HEK293 (cell line): ENCODE data around the gene TEAD3.

Experiments
- CTCF ChIA-PET: fragments of 350-600 bp; formaldehyde crosslinking; extraction: SDS; loops from one replicate; lab custom pipeline; 2021; ENCODE audit warnings: antibody characterized with exemption; lab: Yijun Ruan, JAX
- POLR2A ChIA-PET: fragments of 300-600 bp; formaldehyde crosslinking; extraction: SDS; loops from one replicate; lab custom pipeline; 2020; ENCODE audit warnings: antibody characterized with exemption, inconsistent platforms; lab: Yijun Ruan, JAX
- H3K27ac ChIP-seq: fragments of 200-500 bp; sonication (Bioruptor generic); 2 replicates; pipeline ENCODE4 v1.5.1; 2014; ENCODE audit warnings: low read depth, low read length, control low read depth, inconsistent platforms; ENCODE audit errors: extremely low read depth
- H3K36me3 ChIP-seq, 2 experiments: fragments of 200-500 bp in 1 of 2; sonication (Bioruptor generic) in 1 of 2; 1 replicate in 1 of 2; 2 replicates in 1 of 2; pipeline ENCODE4 v1.5.1; 2014 to 2017; ENCODE audit warnings: inconsistent platforms in 2 of 2, low read length in 2 of 2; ENCODE audit not compliant: control insufficient read depth in 2 of 2, insufficient read depth in 1 of 2
- H3K4me1 ChIP-seq: fragments of 200-500 bp; sonication (Bioruptor generic); 2 replicates; pipeline ENCODE4 v1.5.1; 2014; ENCODE audit warnings: mild to moderate bottlenecking, low read length, inconsistent platforms; ENCODE audit not compliant: control insufficient read depth, insufficient read depth
- H3K4me3 ChIP-seq: 2 replicates; pipeline ENCODE4 v1.5.1; 2011; ENCODE audit warnings: low read depth, mild to moderate bottlenecking, control low read depth, low read length, moderate library complexity
- H3K9me3 ChIP-seq: fragments of 200-500 bp; sonication (Bioruptor generic); 2 replicates; pipeline ENCODE4 v1.5.1; 2014; ENCODE audit warnings: low read depth, low read length, inconsistent platforms; ENCODE audit not compliant: control insufficient read depth, insufficient read depth
- BCL6B ChIP-seq: fragments of 450-650 bp; formaldehyde crosslinking; IDR thresholded peaks from 2 replicates; pipeline ENCODE4 v1.5.1; 2017; ENCODE audit warnings: missing biosample characterization, missing genetic modification characterization
- EGR2 ChIP-seq: fragments of 450-650 bp; formaldehyde crosslinking; IDR thresholded peaks from 2 replicates; pipeline ENCODE4 v1.5.1; 2016; ENCODE audit warnings: low read depth, missing biosample characterization, missing genetic modification characterization
- MYNN ChIP-seq: fragments of 450-650 bp; formaldehyde crosslinking; IDR thresholded peaks from 2 replicates; pipeline ENCODE4 v1.5.1; 2016; ENCODE audit warnings: missing biosample characterization, missing genetic modification characterization, borderline replicate concordance
- SALL2 ChIP-seq: fragments of 450-650 bp; formaldehyde crosslinking; IDR thresholded peaks from 2 replicates; pipeline ENCODE4 v1.5.0; 2017; ENCODE audit warnings: missing biosample characterization, mild to moderate bottlenecking, missing genetic modification characterization, borderline replicate concordance
- ZBTB44 ChIP-seq: fragments of 450-650 bp; IDR thresholded peaks from 2 replicates; pipeline ENCODE4 v1.5.1; 2018; ENCODE audit warnings: missing biosample characterization, mild to moderate bottlenecking, missing genetic modification characterization
- ZBTB8A ChIP-seq: fragments of 450-650 bp; formaldehyde crosslinking; IDR thresholded peaks from 2 replicates; pipeline ENCODE4 v1.5.1; 2016; ENCODE audit warnings: missing biosample characterization, missing genetic modification characterization
- ZFHX2 ChIP-seq: fragments of 450-650 bp; formaldehyde crosslinking; conservative IDR thresholded peaks from 2 replicates; pipeline ENCODE4 v1.5.1; 2016; ENCODE audit warnings: missing biosample characterization, missing genetic modification characterization
- ZNF10 ChIP-seq: fragments of 450-650 bp; formaldehyde crosslinking; IDR thresholded peaks from 2 replicates; pipeline ENCODE4 v1.5.1; 2017; ENCODE audit warnings: missing biosample characterization, missing genetic modification characterization
- ZNF19 ChIP-seq: fragments of 450-650 bp; formaldehyde crosslinking; IDR thresholded peaks from 2 replicates; pipeline ENCODE4; 2016; ENCODE audit warnings: missing biosample characterization, missing genetic modification characterization, low read depth
- ZNF23 ChIP-seq: fragments of 450-650 bp; formaldehyde crosslinking; IDR thresholded peaks from 2 replicates; pipeline ENCODE4 v1.5.1; 2016; ENCODE audit warnings: missing biosample characterization, missing genetic modification characterization, borderline replicate concordance
- ZNF324 ChIP-seq: fragments of 450-650 bp; formaldehyde crosslinking; IDR thresholded peaks from 2 replicates; pipeline ENCODE4 v1.5.1; 2016; ENCODE audit warnings: missing biosample characterization, missing genetic modification characterization
- ZNF391 ChIP-seq: fragments of 450-650 bp; formaldehyde crosslinking; IDR thresholded peaks from 2 replicates; pipeline ENCODE4 v1.5.1; 2016; ENCODE audit warnings: low read depth, missing biosample characterization, missing genetic modification characterization, borderline replicate concordance
- ZNF600 ChIP-seq: fragments of 450-650 bp; formaldehyde crosslinking; IDR thresholded peaks from 2 replicates; pipeline ENCODE4 v1.5.1; 2016; ENCODE audit warnings: missing biosample characterization, missing genetic modification characterization
- ZNF610 ChIP-seq: fragments of 450-650 bp; formaldehyde crosslinking; IDR thresholded peaks from 2 replicates; pipeline ENCODE4 v1.5.1; 2016; ENCODE audit warnings: missing biosample characterization, missing genetic modification characterization, borderline replicate concordance
- ZNF692 ChIP-seq: fragments of 450-650 bp; formaldehyde crosslinking; IDR thresholded peaks from 2 replicates; pipeline ENCODE4 v1.5.1; 2016; ENCODE audit warnings: missing biosample characterization, missing genetic modification characterization
- ZNF76 ChIP-seq: fragments of 450-650 bp; formaldehyde crosslinking; IDR thresholded peaks from 2 replicates; pipeline ENCODE4; 2016; ENCODE audit warnings: low read depth, missing biosample characterization, missing genetic modification characterization, borderline replicate concordance
- ZNF768 ChIP-seq: fragments of 450-650 bp; formaldehyde crosslinking; IDR thresholded peaks from 2 replicates; pipeline ENCODE4 v1.5.1; 2018; ENCODE audit warnings: missing biosample characterization, mild to moderate bottlenecking, missing genetic modification characterization
- ZNF837 ChIP-seq: fragments of 450-650 bp; formaldehyde crosslinking; IDR thresholded peaks from 2 replicates; pipeline ENCODE4 v1.5.1; 2016; ENCODE audit warnings: missing biosample characterization, missing genetic modification characterization
- ZSCAN5A ChIP-seq: fragments of 450-650 bp; formaldehyde crosslinking; IDR thresholded peaks from 2 replicates; pipeline ENCODE4 v1.5.1; 2016; ENCODE audit warnings: missing biosample characterization, missing genetic modification characterization

Gene TEAD3

GRCh38 chr6:35493307-35493983 is 3.4 kb downstream of the TEAD3 start (continued):
- TF ChIP-seq ZSCAN5A (tag by site-specific recombination) (no peak), EGR2 (peak; percentile 90), ZNF768 (tag by site-specific recombination) (no peak), SALL2 (tag by site-specific recombination) (no peak), ZNF692 (tag by site-specific recombination) (0 out of 2 replicates have a peak, but pooled peaks have one; percentile 17), ZNF23 (no peak), ZNF837 (tag by site-specific recombination) (no peak), ZNF324 (tag by site-specific recombination) (no peak), ZNF76 (no peak), ZFHX2 (tag by site-specific recombination) (peak; percentile 95), ZNF10 (no peak), ZBTB44 (tag by site-specific recombination) (no peak), BCL6B (tag by site-specific recombination) (no peak), MYNN (tag by site-specific recombination) (no peak), ZNF600 (tag by site-specific recombination) (0 out of 2 replicates have a peak, but pooled peaks have one; percentile 50), ZNF610 (tag by site-specific recombination) (no peak), ZNF19 (no peak)

GRCh38 chr6:35492974-35493284 is 4.0 kb downstream of the TEAD3 start:
- Histone ChIP-seq H3K9me3 (no peaks in the 10 kb centered on the region), H3K4me3 (no peak overlapping the region), H3K36me3 (peaks cover 0 to 4% of the 10 kb centered on the region in 2 experiments; a peak in 1 of 3 replicates), H3K27ac (no peak overlapping the region), H3K4me1 (peaks cover 21% of the 10 kb centered on the region)
- CTCF ChIA-PET = interaction anchor here (0.7 kb wide), 1 partner anchor 138 kb away, joined by 3 read pairs; no protein-coding TSS in a partner anchor
- POLR2A ChIA-PET = no interaction called here
- TF ChIP-seq ZNF391 = no peak
- 0 out of 2 replicates have a peak, but pooled peaks have one; percentile 5 for TF ChIP-seq ZBTB8A (tag by site-specific recombination)
